Neural crest cell (in vitro differentiated cells): ENCODE data around the gene CCDC148. TPM values are rescaled to one million over a fixed set of nuclear protein-coding genes. Genes with fewer than 3 reads are reported as not detected.

Source experiments
- DNase-seq: peaks from one replicate; pipeline ENCODE4 v3.0.0; 2021; ENCODE audit warnings: low read depth, mixed read lengths, low spot score
- H3K27ac Mint-ChIP-seq: one replicate; pipeline ENCODE4 v1.8.0; 2021; ENCODE audit warnings: mild to moderate bottlenecking, mixed read lengths; ENCODE audit not compliant: unreplicated experiment
- H3K27me3 Mint-ChIP-seq: 2 replicates; pipeline ENCODE4 v1.8.0; 2021; ENCODE audit warnings: low read depth, mild to moderate bottlenecking, mixed read lengths
- H3K36me3 Mint-ChIP-seq: 2 replicates; pipeline ENCODE4 v1.8.0; 2021; ENCODE audit warnings: low read depth, mild to moderate bottlenecking, mixed read lengths
- H3K4me1 Mint-ChIP-seq: 2 replicates; pipeline ENCODE4 v1.8.0; 2021; ENCODE audit warnings: mixed read lengths
- H3K4me3 Mint-ChIP-seq: one replicate; pipeline ENCODE4 v1.8.0; 2021; ENCODE audit warnings: mild to moderate bottlenecking, mixed read lengths
- H3K9me3 Mint-ChIP-seq: 2 replicates; pipeline ENCODE4 v1.8.0; 2021; ENCODE audit warnings: mixed read lengths
- total RNA-seq: library from RNA; stranded (reverse); gene quantifications from 2 replicates; pipeline ENCODE4 v1.2.1, GENCODE V29; 2021
- TF ChIP-seq, protein P1 (sequence below): fragments of 200-600 bp; sonication (generic); conservative IDR thresholded peaks from 2 replicates; pipeline ENCODE4 v1.5.0; 2021; ENCODE audit warnings: antibody characterized with exemption, mild to moderate bottlenecking

CCDC148 gene
- total RNA-seq, 1 donor from 2014 or later = 1.8 TPM

DNA sequence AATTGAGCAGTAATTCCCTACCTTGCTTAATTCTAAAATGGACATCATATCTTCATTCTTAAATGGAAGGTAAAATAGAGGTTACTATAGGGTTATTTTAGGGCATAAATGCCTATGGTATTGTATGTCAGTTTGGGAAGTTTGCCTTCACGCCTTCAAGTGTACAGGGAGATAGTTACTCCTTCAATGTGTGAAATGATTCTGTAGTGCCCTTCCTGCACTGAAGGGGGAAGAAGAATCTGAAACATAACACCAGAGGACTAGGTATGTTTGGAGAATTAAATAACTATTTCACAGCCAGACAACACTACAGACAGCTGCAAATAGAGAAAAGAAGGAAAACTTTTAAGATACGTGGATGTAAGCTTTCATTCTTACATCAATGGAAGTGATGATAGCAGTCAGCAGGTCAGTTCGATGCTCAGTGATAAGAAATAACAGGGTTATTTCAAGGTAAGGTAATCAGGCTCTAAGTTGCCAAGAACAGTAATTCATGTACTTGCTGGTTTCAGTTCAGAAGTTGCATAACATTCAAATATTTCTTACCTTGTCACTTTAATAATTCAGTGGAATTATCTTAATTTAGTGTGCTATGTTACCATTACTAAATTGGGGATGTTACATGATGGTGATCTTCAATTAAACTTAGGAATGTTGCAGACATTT, 4.2 kb upstream of the CCDC148 start:
- peak overlapping the region; percentile 45 for H3K4me3 Mint-ChIP-seq
- TF ChIP-seq, protein P1, sequence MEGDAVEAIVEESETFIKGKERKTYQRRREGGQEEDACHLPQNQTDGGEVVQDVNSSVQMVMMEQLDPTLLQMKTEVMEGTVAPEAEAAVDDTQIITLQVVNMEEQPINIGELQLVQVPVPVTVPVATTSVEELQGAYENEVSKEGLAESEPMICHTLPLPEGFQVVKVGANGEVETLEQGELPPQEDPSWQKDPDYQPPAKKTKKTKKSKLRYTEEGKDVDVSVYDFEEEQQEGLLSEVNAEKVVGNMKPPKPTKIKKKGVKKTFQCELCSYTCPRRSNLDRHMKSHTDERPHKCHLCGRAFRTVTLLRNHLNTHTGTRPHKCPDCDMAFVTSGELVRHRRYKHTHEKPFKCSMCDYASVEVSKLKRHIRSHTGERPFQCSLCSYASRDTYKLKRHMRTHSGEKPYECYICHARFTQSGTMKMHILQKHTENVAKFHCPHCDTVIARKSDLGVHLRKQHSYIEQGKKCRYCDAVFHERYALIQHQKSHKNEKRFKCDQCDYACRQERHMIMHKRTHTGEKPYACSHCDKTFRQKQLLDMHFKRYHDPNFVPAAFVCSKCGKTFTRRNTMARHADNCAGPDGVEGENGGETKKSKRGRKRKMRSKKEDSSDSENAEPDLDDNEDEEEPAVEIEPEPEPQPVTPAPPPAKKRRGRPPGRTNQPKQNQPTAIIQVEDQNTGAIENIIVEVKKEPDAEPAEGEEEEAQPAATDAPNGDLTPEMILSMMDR = peak; percentile 38
- H3K4me1 Mint-ChIP-seq = peaks cover 28% of the 10 kb centered on the region
- no peak for DNase-seq
- H3K9me3 Mint-ChIP-seq = no peaks in the 10 kb centered on the region
- H3K27ac Mint-ChIP-seq = no peak overlapping the region
- no peaks in the 10 kb centered on the region for H3K27me3 Mint-ChIP-seq
- no peaks in the 10 kb centered on the region for H3K36me3 Mint-ChIP-seq

- DNase-seq = no peak
- Mint-ChIP-seq H3K4me1 (peaks cover 28% of the 10 kb centered on the region), H3K36me3 (no peaks in the 10 kb centered on the region), H3K27ac (no peak overlapping the region), H3K27me3 (peaks cover 7% of the 10 kb centered on the region), H3K4me3 (peak overlapping the region; percentile 97), H3K9me3 (no peaks in the 10 kb centered on the region)
- TF ChIP-seq, protein P1 = no peak
These were observed 2.8 kb upstream of the CCDC148 start for GRCh38 chr2:158459161-158460003.

DNA sequence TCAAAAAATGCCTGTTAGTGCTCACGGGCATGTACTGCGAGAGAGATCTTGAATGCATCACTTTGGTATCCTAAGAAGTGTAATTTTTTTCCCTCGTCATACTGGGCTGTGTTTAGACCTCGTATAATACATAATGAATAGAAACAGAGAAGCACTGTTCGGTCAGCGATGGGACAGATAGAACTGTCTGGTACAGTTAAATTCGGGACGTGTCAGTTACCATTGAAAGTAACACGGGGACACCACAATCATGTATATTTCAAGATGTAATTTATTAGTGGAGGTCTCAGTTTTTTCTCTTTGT, 2.0 kb upstream of the CCDC148 start:
- peaks cover 28% of the 10 kb centered on the region for H3K4me1 Mint-ChIP-seq

GRCh38 chr2:158457826-158458616, 1.5 kb upstream of the CCDC148 start:
- Mint-ChIP-seq H3K36me3 (no peaks in the 10 kb centered on the region), H3K4me3 (peak overlapping the region; percentile 97), H3K27ac (peak overlapping the region; percentile 95), H3K27me3 (peaks cover 14% of the 10 kb centered on the region), H3K9me3 (no peaks in the 10 kb centered on the region), H3K4me1 (peaks cover 28% of the 10 kb centered on the region)
- peak; percentile 56 for DNase-seq
- TF ChIP-seq, protein P1 = peak; percentile 60

More for the DNA sequence above, 2.0 kb upstream of the CCDC148 start:
- TF ChIP-seq, protein P1 = no peak
- Mint-ChIP-seq H3K27me3 (peaks cover 12% of the 10 kb centered on the region), H3K9me3 (no peaks in the 10 kb centered on the region), H3K4me3 (peak overlapping the region; percentile 97), H3K27ac (no peak overlapping the region), H3K36me3 (no peaks in the 10 kb centered on the region)
- DNase-seq = no peak

DNA sequence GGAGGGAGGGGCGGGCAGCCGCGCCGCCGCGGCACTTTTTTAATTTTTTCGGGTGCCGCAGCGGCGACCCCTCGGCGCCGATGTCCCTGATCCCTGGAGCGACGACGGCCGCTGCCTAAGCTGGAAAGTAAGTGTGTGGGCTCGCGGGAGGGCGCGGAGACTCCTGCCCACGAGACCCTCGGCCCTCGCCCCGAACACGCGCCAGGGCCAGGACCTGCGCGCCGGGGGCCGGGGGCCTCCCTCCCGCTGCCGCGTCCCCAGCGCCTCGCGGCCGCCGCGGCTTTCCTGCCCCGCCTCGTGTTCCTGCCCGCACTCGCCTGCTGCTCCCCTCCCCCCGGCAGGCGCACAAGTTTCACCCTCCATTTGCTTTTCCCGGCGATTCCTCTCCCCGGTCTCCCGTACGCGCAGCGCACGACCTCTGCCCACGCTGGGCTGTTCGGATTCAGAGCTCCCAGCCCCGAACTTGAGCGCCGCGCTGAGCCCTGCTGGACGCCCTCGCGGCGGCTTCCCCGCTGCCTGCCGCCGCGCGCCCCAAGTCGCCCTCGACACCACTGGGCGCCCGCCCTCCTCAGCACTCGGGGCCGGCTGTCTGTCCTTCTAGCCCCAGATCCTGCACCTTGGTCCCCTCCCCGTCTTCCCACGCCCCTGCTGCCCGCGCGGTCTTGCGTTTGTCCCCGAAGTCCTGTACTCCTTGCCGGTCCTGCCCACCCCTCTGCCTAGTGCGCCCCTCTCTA, 706 bp upstream of the CCDC148 start:
- TF ChIP-seq, protein P1 = no peak
- Mint-ChIP-seq H3K9me3 (no peaks in the 10 kb centered on the region), H3K4me3 (peak overlapping the region; percentile 97), H3K27me3 (peaks cover 15% of the 10 kb centered on the region), H3K4me1 (peaks cover 28% of the 10 kb centered on the region), H3K27ac (peak overlapping the region; percentile 95), H3K36me3 (no peaks in the 10 kb centered on the region)
- peak; percentile 58 for DNase-seq
